SK-N-SH (cell line): Measurements from ENCODE around the gene GSTA1.
"Not testable (repeated sequence)": the region's sequence is repeated elsewhere in the genome, so short reads cannot be mapped to it uniquely, and the experiment has no call there.

Experiments used
- CTCF ChIP-seq: fragments of 200-600 bp; sonication (generic); IDR thresholded peaks from 2 replicates; pipeline ENCODE4 v1.6.1; 2017; ENCODE audit warnings: antibody characterized with exemption, mild to moderate bottlenecking, moderate library complexity
- EP300 ChIP-seq, 2 experiments: IDR thresholded peaks; 2 replicates each; pipeline versions ENCODE4 v1.4.0 to v1.6.1; 2012; ENCODE audit warnings: borderline replicate concordance in 1 of 2, low read depth in 1 of 2, low read length in 1 of 2
- MAX ChIP-seq: IDR thresholded peaks from 2 replicates; pipeline ENCODE4 v1.4.0; 2012; ENCODE audit warnings: low read depth
- NFIC ChIP-seq: IDR thresholded peaks from 2 replicates; pipeline ENCODE4 v1.4.0; 2012; ENCODE audit warnings: borderline replicate concordance
- NRF1 ChIP-seq: IDR thresholded peaks from 2 replicates; pipeline ENCODE4 v1.6.1; 2012; ENCODE audit warnings: low read depth, mild to moderate bottlenecking, low read length
- PBX3 ChIP-seq: IDR thresholded peaks from 2 replicates; pipeline ENCODE4; 2012
- POLR2AphosphoS5 ChIP-seq: IDR thresholded peaks from 2 replicates; pipeline ENCODE4 v1.6.1; 2012; ENCODE audit warnings: low read depth, low read length
- RCOR1 ChIP-seq: fragments of 150-350 bp; IDR thresholded peaks from 2 replicates; pipeline ENCODE4 v1.6.1; 2017; ENCODE audit warnings: antibody characterized with exemption, low read length
- REST ChIP-seq: IDR thresholded peaks from 2 replicates; pipeline ENCODE4 v1.6.1; 2012; ENCODE audit warnings: mild to moderate bottlenecking, low read depth, low read length, moderate library complexity
- RFX5 ChIP-seq: IDR thresholded peaks from 2 replicates; pipeline ENCODE4 v1.6.1; 2012; ENCODE audit warnings: mild to moderate bottlenecking, improper control_type of control experiment, low read length
- SIN3A ChIP-seq: IDR thresholded peaks from 2 replicates; pipeline ENCODE4 v1.6.1; 2012; ENCODE audit warnings: low read depth, mild to moderate bottlenecking, low read length, moderate library complexity, borderline replicate concordance
- SMC3 ChIP-seq: IDR thresholded peaks from 2 replicates; pipeline ENCODE4 v1.6.1; 2012; ENCODE audit warnings: low read depth, low read length, improper control_type of control experiment
- YY1 ChIP-seq: IDR thresholded peaks from 2 replicates; pipeline ENCODE4 v1.4.0; 2012; ENCODE audit warnings: low read depth, mild to moderate bottlenecking

- not testable (repeated sequence) for TF ChIP-seq CTCF; MAX; NFIC; RFX5; SMC3; POLR2AphosphoS5; EP300 (IDR thresholded peaks at IDR 0.05; ENCODE audit: borderline replicate concordance in 1 of 2, low read depth in 1 of 2, low read length in 1 of 2); PBX3; NRF1; REST; SIN3A; YY1; RCOR1
Observed at GRCh38 chr6:52761673-52762491, 41.7 kb downstream of the GSTA1 start.
